Pulmonary artery endothelial cell (primary cell): ENCODE results near the gene VPS35L. TPM values are rescaled to one million over a fixed set of nuclear protein-coding genes. Genes with fewer than 3 reads are reported as not detected.
"Not testable (repeated sequence)": the region's sequence is repeated elsewhere in the genome, so short reads cannot be mapped to it uniquely, and the experiment has no call there.

ENCODE experiments used
- DNase-seq: peaks from one replicate; pipeline ENCODE4 v3.0.0-alpha.2; 2011; ENCODE audit warnings: low read depth, low spot score
- total RNA-seq: library from RNA; depleted of rRNA; stranded (reverse); fragments of >200 nt; gene quantifications from 2 replicates; pipeline ENCODE4 v1.2.3, GENCODE V29; 2014

Gene VPS35L
- total RNA-seq, 1 donor from 2014 or later = 30.5 TPM

DNA sequence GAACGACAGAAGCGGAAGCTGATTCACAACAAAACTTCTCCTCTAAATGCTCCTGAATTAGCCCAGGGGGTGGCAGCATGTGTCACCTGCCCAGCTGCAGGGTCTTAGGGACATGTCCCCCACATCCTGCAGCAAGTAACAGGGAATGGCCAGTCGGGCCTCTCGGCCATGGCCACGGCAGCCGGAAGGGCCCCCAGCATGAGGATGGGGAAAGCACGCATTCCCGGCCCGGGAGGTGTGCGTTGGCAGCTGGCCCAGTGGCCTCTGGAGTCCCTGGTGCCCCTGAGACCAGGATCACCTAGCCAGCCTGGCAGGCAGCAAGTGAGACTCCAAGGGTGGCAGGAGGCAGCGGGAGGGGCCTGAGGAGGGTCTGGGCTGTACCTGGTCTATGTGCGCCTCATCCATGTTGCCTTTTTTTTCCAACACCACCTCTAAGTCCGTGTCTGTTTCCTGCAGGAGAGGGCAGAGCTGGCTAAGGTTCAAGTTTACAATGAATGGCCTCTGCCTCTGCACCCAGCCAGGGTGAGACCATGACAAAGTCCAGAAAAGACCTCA is 155.6 kb downstream of the VPS35L start:
- no peak for DNase-seq

DNA sequence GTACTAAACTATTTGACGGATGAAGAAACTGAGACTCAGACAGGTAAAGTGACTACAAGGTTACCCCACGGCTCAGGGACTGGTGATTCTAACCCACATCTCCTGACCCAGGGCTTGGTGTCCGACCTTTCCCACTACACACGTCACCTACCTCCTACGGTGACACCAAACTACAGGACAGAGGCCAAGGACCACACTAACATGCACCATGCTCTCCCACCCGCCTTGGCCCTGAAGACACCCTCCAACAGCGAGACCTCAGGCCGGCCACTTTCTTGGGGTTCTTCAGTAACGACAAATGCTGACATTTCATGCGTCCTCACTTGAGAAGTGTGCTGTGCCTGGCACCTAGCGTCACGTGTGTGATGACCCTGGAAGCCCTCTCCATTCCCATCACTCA is 156.1 kb downstream of the VPS35L start:
- DNase-seq = no peak

GRCh38 chr16:19712418-19713058 is 157.0 kb downstream of the VPS35L start:
- DNase-seq = no peak

DNA sequence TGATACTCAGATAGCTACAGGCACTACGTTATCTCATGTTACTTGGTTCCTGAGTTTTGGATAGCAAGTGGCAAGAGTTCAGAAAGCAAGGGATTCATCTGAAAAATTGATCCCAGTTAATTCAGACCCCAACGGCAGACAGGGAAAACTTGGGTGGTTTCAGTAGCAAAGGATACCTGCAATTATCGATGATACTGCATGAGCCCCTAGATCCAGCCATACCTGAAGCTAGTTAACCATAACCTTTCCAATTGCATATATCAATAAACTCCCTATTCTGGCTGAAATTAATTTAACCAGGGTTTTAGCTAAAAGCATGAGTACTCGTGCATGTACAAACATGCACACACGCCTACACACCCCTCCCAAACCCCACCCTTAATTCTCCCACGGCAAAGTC is 158.2 kb downstream of the VPS35L start:
- no peak for DNase-seq

- no peak for DNase-seq
Measured at GRCh38 chr16:19715566-19715965, 160.1 kb downstream of the VPS35L start.

DNA sequence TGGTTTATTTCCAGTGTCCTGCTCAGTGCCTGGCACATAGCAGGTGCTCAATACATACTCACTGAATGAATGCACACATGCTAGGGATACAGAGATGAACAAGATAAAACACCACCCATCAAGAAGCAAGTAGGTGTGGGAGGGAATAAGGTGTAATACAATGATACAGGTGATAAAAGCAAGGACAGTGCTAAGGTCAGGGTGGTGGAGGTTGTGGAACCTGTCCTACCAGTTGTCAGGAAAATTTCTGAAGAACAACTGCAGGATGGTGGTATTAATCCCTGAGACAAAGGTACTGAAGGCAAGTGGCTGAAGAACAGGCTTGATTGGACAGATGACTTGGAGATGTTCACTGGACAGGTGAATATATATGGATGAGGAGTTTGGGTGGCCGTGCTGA is 160.7 kb downstream of the VPS35L start:
- DNase-seq = no peak

- DNase-seq = not testable (repeated sequence)
Measured at GRCh38 chr16:19716728-19717127, 161.2 kb downstream of the VPS35L start.

DNA sequence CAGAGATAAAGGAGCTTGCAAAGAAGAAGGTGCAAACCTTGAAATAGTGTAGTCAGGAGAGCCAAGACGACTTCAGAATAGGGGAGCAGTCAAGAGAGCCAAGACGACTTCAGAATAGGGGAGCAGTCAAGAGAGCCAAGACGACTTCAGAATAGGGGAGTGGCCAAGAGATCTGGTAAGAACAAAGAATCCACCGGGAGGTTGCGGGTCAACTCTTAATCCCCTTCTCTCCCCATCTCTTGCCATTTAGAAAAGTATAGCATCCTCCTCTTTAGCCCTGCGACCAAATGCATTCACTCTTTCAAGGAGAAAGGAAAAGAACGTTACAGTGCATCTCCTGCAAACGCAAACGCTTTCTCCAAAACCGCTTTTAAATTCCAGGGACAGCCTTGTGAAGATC is 161.8 kb downstream of the VPS35L start:
- no peak for DNase-seq

DNA sequence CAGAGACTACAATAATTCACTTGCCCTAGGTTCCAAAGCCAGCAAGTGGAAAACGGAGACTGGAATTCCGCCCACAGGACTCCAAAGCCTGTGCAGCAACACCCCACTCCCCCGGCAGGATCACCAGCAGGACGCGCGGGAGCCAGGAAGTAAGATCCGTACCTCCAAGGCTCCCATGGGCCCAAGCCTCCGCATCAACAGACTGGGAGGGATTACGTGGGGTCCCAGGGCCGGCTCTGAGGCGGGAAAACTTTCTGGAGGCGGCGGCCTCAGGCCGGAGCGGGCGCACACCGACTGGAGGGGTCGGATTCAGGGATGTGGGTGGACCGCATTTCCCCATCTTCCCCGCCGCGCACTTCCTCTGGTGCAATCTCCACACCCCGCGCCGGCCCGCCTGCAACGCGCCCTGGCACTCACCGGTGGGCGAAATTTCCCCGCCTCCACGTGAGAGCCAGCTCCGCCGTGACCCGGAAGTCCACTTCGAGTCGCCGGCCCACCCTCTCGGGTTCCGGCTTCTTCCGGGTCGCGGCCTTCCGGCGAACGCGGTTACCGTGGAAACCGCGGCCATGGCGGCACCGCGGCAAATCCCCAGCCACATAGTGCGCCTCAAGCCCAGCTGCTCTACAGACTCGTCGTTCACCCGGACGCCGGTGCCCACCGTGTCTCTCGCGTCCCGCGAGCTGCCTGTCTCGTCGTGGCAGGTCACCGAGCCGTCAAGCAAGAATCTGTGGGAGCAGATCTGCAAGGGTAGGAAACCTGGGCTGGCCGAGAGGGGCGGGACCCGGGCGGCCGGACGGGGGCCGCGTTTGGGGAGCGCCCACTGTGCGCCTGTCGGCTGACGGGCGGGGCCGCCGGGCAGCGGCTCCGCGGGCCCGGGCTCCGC is 162.5 kb downstream of the VPS35L start, which contains the start of the genes IQCK and KNOP1:
Gene IQCK (plus strand): TSS at position 531 of the 883 bp plus-strand sequence. CDS start 36 bp downstream, at position 567.
Gene KNOP1 (minus strand): TSS at position 487 of the 883 bp plus-strand sequence. CDS start 3,192 bp downstream, outside the sequence.
- peak; percentile 63 for DNase-seq

- no peak for DNase-seq
Measured at GRCh38 chr16:19718624-19718965, 163.1 kb downstream of the VPS35L start.

DNA sequence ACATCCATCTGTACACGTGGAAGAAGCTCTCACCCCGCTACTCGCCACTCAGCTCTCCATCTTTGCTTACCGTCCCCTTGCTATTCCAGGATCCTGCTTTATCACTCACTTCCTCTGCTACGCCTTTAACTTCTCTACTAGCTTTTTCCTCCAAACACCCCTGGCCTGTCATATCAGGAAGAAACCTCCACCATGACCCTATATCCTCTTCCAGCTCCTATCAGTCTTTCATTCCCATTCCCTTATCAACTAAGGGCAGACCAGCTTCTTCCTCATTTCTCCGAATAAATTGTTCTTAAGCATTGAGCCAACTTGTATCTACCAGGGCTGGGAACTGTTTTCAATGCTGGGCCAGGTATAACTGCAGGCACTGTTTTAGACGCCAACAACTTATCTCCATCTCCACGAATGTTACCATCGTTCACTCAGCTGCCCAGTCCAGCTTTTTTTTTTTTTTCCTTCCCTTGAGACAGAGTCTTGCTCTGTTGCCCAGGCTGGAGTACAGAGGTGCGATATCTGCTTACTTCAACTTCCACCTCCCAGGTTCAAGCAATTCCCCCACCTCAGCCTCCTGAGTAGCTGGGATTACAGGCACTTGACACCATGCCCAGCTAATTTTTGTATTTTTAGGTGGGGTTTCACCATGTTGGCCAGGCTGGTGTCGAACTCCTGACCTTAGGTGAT is 166.9 kb downstream of the VPS35L start:
- no peak for DNase-seq

DNA sequence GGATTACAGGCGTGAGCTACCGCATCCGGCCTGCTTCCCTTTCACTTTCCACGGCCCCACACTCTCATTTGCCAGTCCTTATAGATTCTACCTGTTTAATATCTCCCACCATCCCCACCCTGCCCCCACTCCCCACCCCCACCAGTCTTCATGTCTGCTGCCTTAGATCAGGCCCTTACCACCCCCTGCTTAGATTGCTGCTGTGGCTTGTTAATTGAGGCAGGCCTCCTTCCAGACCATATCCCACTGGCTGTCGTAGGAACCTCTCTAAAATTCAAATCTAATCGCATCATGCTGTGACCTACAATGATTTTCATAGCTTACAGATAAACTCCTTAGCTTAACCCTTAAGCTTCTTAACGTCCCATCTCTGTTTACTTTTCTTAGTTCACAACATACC is 167.5 kb downstream of the VPS35L start:
- no peak for DNase-seq

DNA sequence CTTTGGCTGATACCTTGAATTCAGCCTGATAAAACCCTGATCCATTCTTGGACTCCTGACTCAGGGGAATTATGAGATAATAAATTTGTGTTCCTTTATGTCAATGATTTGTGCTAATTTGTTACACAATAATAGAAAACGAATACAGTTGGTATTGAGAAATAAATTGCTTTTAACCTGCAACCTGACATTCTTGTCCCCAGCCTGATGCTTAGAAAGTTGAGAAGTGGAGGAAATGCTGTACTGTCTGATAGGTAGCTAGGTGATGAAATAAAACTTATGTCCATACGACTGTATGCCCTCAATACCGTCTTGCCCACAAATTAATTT is 173.1 kb downstream of the VPS35L start:
- DNase-seq = no peak

- no peak for DNase-seq
Measured at GRCh38 chr16:19733551-19733950, 178.0 kb downstream of the VPS35L start.

DNA sequence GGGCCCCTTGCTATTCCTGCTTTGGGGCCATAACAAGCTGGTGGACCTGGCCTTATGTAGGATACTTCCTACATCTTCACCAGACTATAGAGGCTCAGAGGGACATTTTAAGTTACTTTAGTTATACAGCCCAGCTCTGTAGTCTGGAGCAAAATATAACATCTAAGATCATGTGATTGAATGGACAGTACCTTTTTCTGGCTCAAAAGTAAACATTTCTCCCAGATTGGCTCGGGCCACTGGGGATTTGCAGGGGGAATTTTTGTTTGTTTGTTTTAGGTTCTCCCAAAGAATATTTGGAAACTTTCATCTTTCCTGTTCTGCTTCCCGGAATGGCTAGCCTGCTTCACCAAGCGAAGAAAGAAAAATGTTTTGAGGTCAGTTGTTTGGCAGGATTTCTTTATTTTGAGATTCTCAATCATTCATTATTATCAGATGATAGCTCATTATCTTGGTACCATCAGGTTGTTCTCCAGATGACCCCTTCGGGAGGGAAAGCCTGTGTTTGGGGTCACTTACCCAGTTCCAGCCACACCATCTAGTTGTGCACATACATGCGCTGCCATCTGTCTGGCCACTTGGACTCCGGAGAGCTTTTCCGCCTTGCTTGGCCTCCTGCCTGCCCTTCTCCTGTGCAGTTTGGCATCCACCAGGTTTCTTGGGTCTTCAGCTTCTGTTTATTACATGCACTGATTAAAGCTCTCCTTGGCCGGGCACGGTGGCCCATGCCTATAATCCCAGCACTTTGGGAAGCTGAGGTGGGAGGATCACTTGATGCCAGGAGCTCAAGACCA is 179.8 kb downstream of the VPS35L start:
- no peak for DNase-seq

- DNase-seq = no peak
Measured at GRCh38 chr16:19737306-19738038, 182.0 kb downstream of the VPS35L start.

- DNase-seq = no peak
Measured at GRCh38 chr16:19741354-19741753, 185.9 kb downstream of the VPS35L start.

DNA sequence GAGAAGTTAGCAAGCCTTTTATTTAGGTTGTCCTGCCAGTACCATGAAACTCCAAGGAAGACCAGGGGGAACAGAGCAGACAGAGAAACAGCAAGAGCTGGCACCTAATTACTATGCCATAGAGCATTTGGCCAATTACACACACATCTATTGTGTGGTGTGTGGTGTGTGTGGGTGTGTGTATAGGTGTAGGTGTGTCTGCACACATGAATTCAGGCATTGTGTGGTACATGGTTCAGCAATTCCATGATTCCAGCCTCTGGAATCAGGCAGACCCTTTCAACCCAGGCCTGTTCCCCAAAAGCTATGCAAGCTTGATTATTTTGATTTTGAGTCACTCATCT is 188.3 kb downstream of the VPS35L start:
- no peak for DNase-seq

DNA sequence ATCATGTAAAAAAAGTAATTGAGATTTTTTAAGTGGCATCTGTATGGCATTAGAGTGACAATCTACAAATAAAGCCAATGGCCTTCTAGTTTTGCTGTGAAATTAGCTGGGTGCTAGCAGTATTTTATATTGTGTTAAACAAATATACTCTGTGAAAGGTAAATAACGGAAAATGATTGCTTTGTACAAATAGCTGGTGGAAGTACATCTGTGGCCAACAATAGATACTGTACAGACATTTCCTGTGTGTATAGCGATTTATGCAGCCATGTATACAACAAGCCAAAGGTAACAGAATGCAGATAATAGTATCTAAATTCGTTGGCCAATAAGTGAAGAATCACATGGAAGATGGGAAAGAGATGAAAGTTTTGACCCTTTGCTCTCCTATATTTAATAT is 189.2 kb downstream of the VPS35L start:
- DNase-seq = no peak

DNA sequence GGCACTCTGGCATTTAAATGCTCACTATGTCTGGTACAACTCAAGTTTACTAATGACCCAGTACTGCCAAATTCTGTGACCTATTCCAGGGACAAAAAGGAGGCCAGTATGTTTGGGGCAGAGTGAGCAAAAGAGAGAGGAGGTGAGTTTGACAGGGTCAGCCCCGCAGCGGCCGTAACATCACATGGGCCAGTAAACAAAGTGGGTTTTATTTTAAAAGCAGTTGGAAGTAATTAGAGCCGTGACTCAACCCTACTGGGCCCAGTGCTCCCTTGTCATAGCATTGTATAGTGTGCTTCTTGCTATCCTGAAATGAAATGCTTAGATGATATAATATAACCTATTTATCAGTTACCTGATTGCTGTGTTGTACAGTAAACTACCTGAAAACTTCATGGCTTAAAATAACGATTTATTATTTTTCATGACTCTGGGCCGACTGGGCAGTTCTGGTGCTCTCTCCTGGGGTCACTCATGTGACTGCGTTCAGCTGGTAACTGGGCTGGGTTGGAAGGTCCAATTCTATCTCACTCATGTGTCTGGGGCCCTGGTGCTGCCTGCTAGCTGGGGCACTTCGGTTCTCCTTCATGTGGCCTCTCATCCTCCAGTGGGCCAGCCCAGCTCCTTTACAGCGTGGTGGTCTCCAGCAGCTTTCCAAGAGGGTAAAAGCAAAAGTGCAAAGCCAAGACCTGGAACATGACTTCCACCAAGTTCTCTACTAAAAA is 189.9 kb downstream of the VPS35L start:
- DNase-seq = no peak
